Natural killer cell (primary cell): Measurements from ENCODE around the gene STX19. TPM values are rescaled to one million over a fixed set of nuclear protein-coding genes. Genes with fewer than 3 reads are reported as not detected.
"Not testable (repeated sequence)": the region's sequence is repeated elsewhere in the genome, so short reads cannot be mapped to it uniquely, and the experiment has no call there.

Source experiments
- ATAC-seq, 3 donors: fragments of 150-1000 bp in 2 of 3; fragments of 200-7000 bp in 1 of 3; cut with Tn5 transposase; 1 replicate in 1 of 3; 2 replicates in 2 of 3; pipeline ENCODE4 v1.10.0; 2021; ENCODE audit warnings: mild to moderate bottlenecking in 2 of 3, moderate library complexity in 2 of 3
- DNase-seq, 2 donors: peaks; one replicate each; pipeline versions ENCODE4 v3.0.0 to v3.0.0-alpha.2; 2013 to 2021; ENCODE audit warnings: mixed read lengths in 1 of 2
- H3K27ac ChIP-seq: one replicate; pipeline ENCODE4 v1.5.1; 2013; ENCODE audit warnings: mild to moderate bottlenecking, low read length
- H3K27me3 ChIP-seq: one replicate; pipeline ENCODE4 v1.6.1; 2013; ENCODE audit warnings: low read length; ENCODE audit not compliant: control insufficient read depth, insufficient read depth
- H3K36me3 ChIP-seq: one replicate; pipeline ENCODE4 v1.6.1; 2013; ENCODE audit warnings: low read length; ENCODE audit not compliant: control insufficient read depth, insufficient read depth
- H3K4me1 ChIP-seq: one replicate; pipeline ENCODE4 v1.6.1; 2013; ENCODE audit warnings: low read length; ENCODE audit not compliant: control insufficient read depth, insufficient read depth
- H3K4me3 ChIP-seq: one replicate; pipeline ENCODE4 v1.5.1; 2013; ENCODE audit warnings: low read length
- H3K9me3 ChIP-seq: one replicate; pipeline ENCODE4 v1.6.1; 2013; ENCODE audit warnings: low read length; ENCODE audit not compliant: control insufficient read depth, insufficient read depth
- H3K27ac Mint-ChIP-seq, 2 donors: one replicate each; pipeline ENCODE4 v1.8.0; 2022; ENCODE audit warnings: mild to moderate bottlenecking in 2 of 2, mixed read lengths in 2 of 2, moderate library complexity in 1 of 2
- H3K27me3 Mint-ChIP-seq, 2 donors: one replicate each; pipeline ENCODE4 v1.8.0; 2022; ENCODE audit warnings: low read depth in 2 of 2, mixed read lengths in 2 of 2
- H3K36me3 Mint-ChIP-seq: one replicate; pipeline ENCODE4 v1.8.0; 2022; ENCODE audit warnings: mixed read lengths
- H3K4me1 Mint-ChIP-seq, 2 donors: one replicate each; pipeline ENCODE4 v1.8.0; 2022; ENCODE audit warnings: mixed read lengths in 2 of 2
- H3K4me3 Mint-ChIP-seq: one replicate; pipeline ENCODE4 v1.8.0; 2022; ENCODE audit warnings: mild to moderate bottlenecking, moderate library complexity, mixed read lengths
- H3K9me3 Mint-ChIP-seq, 2 donors: one replicate each; pipeline ENCODE4 v1.8.0; 2022; ENCODE audit warnings: mixed read lengths in 2 of 2
- WGBS: methylation state at CpG from one replicate; pipeline ENCODE4 v1.1.7; 2013; ENCODE audit warnings: missing lambda C conversion rate; ENCODE audit not compliant: insufficient coverage; 5-methylcytosine and 5-hydroxymethylcytosine counted together
- intact Hi-C: fragments of 100-400 bp; cut with micrococcal nuclease; formaldehyde crosslinking; loops from one replicate; pipeline ENCODE4 v1.14.2; 2022
- total RNA-seq, 4 donors: library from RNA; stranded (reverse); fragments of 120-200 nt in 1 of 4; gene quantifications; one replicate each; pipeline versions ENCODE4 v1.2.3 to v1.2.4, GENCODE V29; 2013 to 2022
- TF ChIP-seq, protein P1 (sequence below): fragments of 200-600 bp; IDR thresholded peaks from one replicate; pipeline ENCODE4 v1.8.0; 2022; ENCODE audit warnings: antibody characterized with exemption

Gene STX19
- total RNA-seq, 3 donors from 2014 or later (not counting 1 experiment from before 2014, with no cell fraction given) = not detected

DNA sequence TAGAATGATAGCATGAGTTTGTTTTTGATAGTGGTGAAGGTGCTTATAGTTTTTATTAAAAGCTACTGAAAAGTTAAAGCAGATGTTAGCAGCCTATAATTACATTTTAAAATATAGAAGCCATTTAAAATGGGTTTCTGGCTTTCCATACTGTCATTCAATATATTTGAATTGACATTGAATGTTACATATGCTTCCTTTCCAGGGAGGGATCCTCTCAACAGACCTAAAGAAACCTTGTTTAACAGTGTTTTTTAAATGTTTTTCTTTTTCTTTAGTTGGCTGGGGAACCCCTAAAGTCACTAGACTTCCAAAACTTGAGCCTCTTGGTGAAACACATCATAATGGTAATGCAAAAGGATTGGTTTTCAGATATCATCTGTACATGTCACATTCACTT lies 22.1 kb upstream of the STX19 start:
- no peaks in the 10 kb centered on the region for H3K4me1 Mint-ChIP-seq
- TF ChIP-seq, protein P1, sequence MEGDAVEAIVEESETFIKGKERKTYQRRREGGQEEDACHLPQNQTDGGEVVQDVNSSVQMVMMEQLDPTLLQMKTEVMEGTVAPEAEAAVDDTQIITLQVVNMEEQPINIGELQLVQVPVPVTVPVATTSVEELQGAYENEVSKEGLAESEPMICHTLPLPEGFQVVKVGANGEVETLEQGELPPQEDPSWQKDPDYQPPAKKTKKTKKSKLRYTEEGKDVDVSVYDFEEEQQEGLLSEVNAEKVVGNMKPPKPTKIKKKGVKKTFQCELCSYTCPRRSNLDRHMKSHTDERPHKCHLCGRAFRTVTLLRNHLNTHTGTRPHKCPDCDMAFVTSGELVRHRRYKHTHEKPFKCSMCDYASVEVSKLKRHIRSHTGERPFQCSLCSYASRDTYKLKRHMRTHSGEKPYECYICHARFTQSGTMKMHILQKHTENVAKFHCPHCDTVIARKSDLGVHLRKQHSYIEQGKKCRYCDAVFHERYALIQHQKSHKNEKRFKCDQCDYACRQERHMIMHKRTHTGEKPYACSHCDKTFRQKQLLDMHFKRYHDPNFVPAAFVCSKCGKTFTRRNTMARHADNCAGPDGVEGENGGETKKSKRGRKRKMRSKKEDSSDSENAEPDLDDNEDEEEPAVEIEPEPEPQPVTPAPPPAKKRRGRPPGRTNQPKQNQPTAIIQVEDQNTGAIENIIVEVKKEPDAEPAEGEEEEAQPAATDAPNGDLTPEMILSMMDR = no peak
- no peak overlapping the region for H3K4me3 ChIP-seq
- intact Hi-C loops = no loop called here
- H3K9me3 ChIP-seq = no peaks in the 10 kb centered on the region
- H3K27me3 Mint-ChIP-seq = no peaks in the 10 kb centered on the region
- no peak overlapping the region for H3K27ac ChIP-seq
- H3K9me3 Mint-ChIP-seq = no peaks in the 10 kb centered on the region
- no peaks in the 10 kb centered on the region for H3K27me3 ChIP-seq
- H3K36me3 Mint-ChIP-seq = no peaks in the 10 kb centered on the region
- H3K27ac Mint-ChIP-seq = no peak overlapping the region
- DNase-seq = no peak
- H3K36me3 ChIP-seq = no peaks in the 10 kb centered on the region
- no peaks in the 10 kb centered on the region for H3K4me1 ChIP-seq
- no peak for ATAC-seq
- H3K4me3 Mint-ChIP-seq = no peak overlapping the region

DNA sequence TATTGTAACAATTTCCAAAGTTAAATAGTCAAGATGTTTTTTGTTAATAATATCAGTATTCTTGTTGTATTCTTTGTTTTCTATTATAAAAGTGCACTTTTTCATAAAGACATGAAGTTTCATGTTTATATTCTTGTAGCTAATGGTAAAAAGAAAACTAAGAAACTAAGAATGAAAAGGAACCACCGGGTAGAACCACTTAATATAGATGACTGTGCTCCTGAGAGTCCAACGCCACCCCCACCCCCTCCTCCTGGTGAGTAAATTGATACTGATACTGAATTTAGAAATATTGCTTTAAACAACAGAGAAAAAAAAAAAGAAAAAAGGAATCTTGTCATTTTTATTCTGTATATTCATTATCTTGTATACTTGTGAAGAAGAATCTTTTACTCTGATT lies 20.9 kb upstream of the STX19 start:
- H3K36me3 Mint-ChIP-seq = no peaks in the 10 kb centered on the region
- H3K27me3 Mint-ChIP-seq = no peaks in the 10 kb centered on the region
- TF ChIP-seq, protein P1 = no peak

DNA sequence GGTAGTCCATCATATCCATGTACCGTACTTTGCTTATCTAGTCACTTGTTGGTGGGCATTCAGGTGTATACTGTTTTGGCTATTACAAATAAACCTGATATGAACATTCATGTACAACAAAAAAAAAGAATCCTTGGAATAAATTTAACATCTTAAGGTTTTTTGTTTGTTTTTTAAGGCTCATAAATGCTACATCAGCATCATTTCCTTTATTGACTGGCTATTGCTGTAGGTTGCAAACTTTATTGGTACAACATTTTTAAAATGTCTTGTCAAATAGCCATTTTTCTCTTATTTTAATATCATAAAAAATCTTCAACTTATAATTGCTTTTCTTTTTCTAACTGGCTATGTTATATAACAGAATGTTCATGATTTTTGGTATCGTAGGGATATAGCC lies 18.1 kb upstream of the STX19 start:
- Mint-ChIP-seq H3K27me3 (no peaks in the 10 kb centered on the region), H3K4me1 (no peaks in the 10 kb centered on the region), H3K9me3 (no peaks in the 10 kb centered on the region), H3K27ac (no peak overlapping the region), H3K36me3 (no peaks in the 10 kb centered on the region), H3K4me3 (no peak overlapping the region)
- no peaks in the 10 kb centered on the region for H3K27me3 ChIP-seq
- H3K27ac ChIP-seq = no peak overlapping the region
- TF ChIP-seq, protein P1 = no peak
- no CpG with 5 or more reads among the region's 2 CpGs for WGBS
- intact Hi-C loops = no loop called here
- H3K4me3 ChIP-seq = no peak overlapping the region
- ATAC-seq = no peak
- no peaks in the 10 kb centered on the region for H3K9me3 ChIP-seq
- no peaks in the 10 kb centered on the region for H3K4me1 ChIP-seq
- no peak for DNase-seq
- no peaks in the 10 kb centered on the region for H3K36me3 ChIP-seq

More for the DNA sequence above, 20.9 kb upstream of the STX19 start:
- no peaks in the 10 kb centered on the region for H3K27me3 ChIP-seq
- H3K27ac ChIP-seq = no peak overlapping the region
- no peaks in the 10 kb centered on the region for H3K9me3 Mint-ChIP-seq
- no CpG with 5 or more reads among the region's 2 CpGs for WGBS
- intact Hi-C loops = no loop called here
- no peaks in the 10 kb centered on the region for H3K4me1 Mint-ChIP-seq
- ATAC-seq = no peak
- no peaks in the 10 kb centered on the region for H3K36me3 ChIP-seq
- no peak overlapping the region for H3K4me3 ChIP-seq
- no peak overlapping the region for H3K27ac Mint-ChIP-seq
- no peaks in the 10 kb centered on the region for H3K4me1 ChIP-seq
- H3K9me3 ChIP-seq = no peaks in the 10 kb centered on the region
- DNase-seq = no peak
- H3K4me3 Mint-ChIP-seq = no peak overlapping the region

DNA sequence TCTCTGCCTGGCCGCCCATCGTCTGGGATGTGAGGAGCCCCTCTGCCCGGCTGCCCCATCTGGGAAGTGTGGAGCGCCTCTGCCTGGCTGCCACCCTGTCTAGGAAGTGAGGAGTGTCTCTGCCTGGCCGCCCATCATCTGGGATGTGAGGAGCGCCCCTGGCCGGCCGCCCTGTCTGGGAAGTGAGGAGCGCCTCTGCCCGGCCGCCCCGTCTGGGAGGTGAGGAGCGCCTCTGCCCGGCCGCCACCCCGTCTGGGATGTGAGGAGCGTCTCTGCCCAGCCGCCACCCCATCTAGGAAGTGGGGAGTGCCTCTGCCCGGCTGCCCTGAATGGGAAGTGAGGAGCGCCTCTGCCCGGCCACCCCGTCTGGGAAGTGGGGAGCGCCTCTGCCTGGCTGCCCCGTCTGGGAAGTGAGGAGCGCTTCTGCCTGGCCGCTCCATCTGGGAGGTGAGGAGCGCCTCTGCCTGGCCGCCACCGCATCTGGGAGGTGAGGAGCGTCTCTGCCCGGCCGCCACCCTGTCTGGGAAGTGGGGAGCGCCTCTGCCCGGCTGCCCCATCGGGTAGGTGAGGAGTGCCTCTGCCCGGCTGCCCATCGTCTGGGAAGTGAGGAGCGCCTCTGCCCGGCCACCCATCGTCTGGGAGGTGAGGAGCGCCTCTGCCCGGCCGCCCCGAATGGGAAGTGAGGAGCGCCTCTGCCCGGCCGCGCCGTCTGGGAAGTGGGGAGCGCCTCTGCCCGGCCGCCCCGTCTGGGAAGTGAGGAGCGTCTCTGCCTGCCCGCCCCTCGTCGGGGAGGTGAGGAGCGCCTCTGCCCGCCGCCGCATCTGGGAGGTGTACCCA lies 15.9 kb upstream of the STX19 start:
- H3K27ac ChIP-seq, H3K27me3 Mint-ChIP-seq, H3K36me3 Mint-ChIP-seq, DNase-seq, H3K27me3 ChIP-seq, H3K4me3 ChIP-seq, H3K36me3 ChIP-seq, H3K4me1 Mint-ChIP-seq, intact Hi-C loops, H3K9me3 Mint-ChIP-seq, H3K9me3 ChIP-seq, H3K4me1 ChIP-seq, ATAC-seq: not testable (repeated sequence)
- H3K4me3 Mint-ChIP-seq = peak overlapping the region; percentile 13
- peak overlapping the region; percentile 70 to 76 for H3K27ac Mint-ChIP-seq
- WGBS = 95% methylated on average over 61 of the region's 61 CpGs
